GM12878 (cell line): ENCODE results near the gene PIPOX. TPM values are rescaled to one million over a fixed set of nuclear protein-coding genes. Genes with fewer than 3 reads are reported as not detected.

Experiments used
- ATAC-seq: fragments of 200-7000 bp; cut with Tn5 transposase; 3 replicates; pipeline ENCODE4 v1.9.1; 2020; ENCODE audit warnings: mild to moderate bottlenecking, moderate library complexity
- BruUV-seq: library from RNA; stranded (reverse); fragments of 400-500 nt; replicated peaks from 2 replicates; lab custom pipeline; 2021; lab: Mats Ljungman, UMichigan
- CTCF ChIA-PET: fragments of 300-600 bp; sonication (Branson Sonifier 250); formaldehyde crosslinking; extraction: SDS; loops from one replicate; lab custom pipeline; 2021; ENCODE audit warnings: inconsistent platforms; lab: Yijun Ruan, JAX
- POLR2A ChIA-PET: fragments of 350-600 bp; formaldehyde crosslinking; extraction: SDS; loops from one replicate; lab custom pipeline; 2021; ENCODE audit warnings: inconsistent platforms; lab: Charles Lee
- RAD21 ChIA-PET: fragments of 300-600 bp; sonication (Branson Sonifier 250); formaldehyde crosslinking; loops from one replicate; lab custom pipeline; 2023; ENCODE audit warnings: antibody characterized with exemption; ENCODE audit not compliant: unreplicated experiment; lab: Charles Lee
- SMC1A ChIA-PET: fragments of 300-600 bp; sonication (Branson Sonifier 250); formaldehyde crosslinking; loops from one replicate; lab custom pipeline; 2023; ENCODE audit not compliant: unreplicated experiment, uncharacterized antibody; lab: Charles Lee
- DNase-seq: peaks from one replicate; pipeline ENCODE4 v3.0.0-alpha.2; 2011; ENCODE audit warnings: low read depth, low spot score
- FAIRE-seq: peaks from 3 replicates; lab custom pipeline; 2011; peaks lifted over from hg19 to GRCh38; lab: Jason Lieb, UNC
- H2AFZ ChIP-seq: 2 replicates; pipeline ENCODE4 v1.6.0; 2011; ENCODE audit warnings: low read depth, low read length, control low read depth; ENCODE audit not compliant: control insufficient read depth
- H3K27ac ChIP-seq: 2 replicates; pipeline ENCODE4 v1.5.1; 2011; ENCODE audit warnings: control low read depth; ENCODE audit not compliant: control insufficient read depth, insufficient read depth
- H3K27me3 ChIP-seq, 2 experiments: replicated peaks in 1 of 2; 2 replicates each; pipeline versions ENCODE4 v1.6.0 to v1.6.1; 2011; ENCODE audit warnings: low read length in 1 of 2; ENCODE audit not compliant: control insufficient read depth in 2 of 2, insufficient read depth in 2 of 2
- H3K36me3 ChIP-seq, 2 experiments: 2 replicates each; pipeline ENCODE4 v1.5.1; 2011; ENCODE audit warnings: low read length in 1 of 2; ENCODE audit not compliant: control insufficient read depth in 2 of 2, insufficient read depth in 2 of 2
- H3K4me1 ChIP-seq: 2 replicates; pipeline ENCODE4 v1.6.1; 2011; ENCODE audit warnings: mild to moderate bottlenecking, low read length, moderate library complexity, mixed read lengths; ENCODE audit not compliant: control insufficient read depth, insufficient read depth
- H3K4me2 ChIP-seq: 2 replicates; pipeline ENCODE4 v1.6.0; 2011; ENCODE audit warnings: control low read depth; ENCODE audit not compliant: control insufficient read depth, insufficient read depth
- H3K4me3 ChIP-seq: fragments of 200-600 bp; sonication (generic); 2 replicates; pipeline ENCODE4 v1.5.1; 2016
- H3K79me2 ChIP-seq: 2 replicates; pipeline ENCODE4 v1.6.0; 2011; ENCODE audit warnings: low read length; ENCODE audit not compliant: control insufficient read depth, insufficient read depth
- H3K9ac ChIP-seq: 2 replicates; pipeline ENCODE4 v1.8.0; 2011; ENCODE audit warnings: low read length, control low read depth, mixed read lengths; ENCODE audit not compliant: control insufficient read depth, insufficient read depth
- H3K9me3 ChIP-seq: replicated peaks from 3 replicates; pipeline ENCODE4 v1.5.1; 2011; ENCODE audit warnings: mild to moderate bottlenecking, low read length; ENCODE audit not compliant: control insufficient read depth, insufficient read depth
- H4K20me1 ChIP-seq: 2 replicates; pipeline ENCODE4 v1.6.0; 2011; ENCODE audit not compliant: control insufficient read depth, insufficient read depth
- ATF2 ChIP-seq: IDR thresholded peaks from 2 replicates; pipeline ENCODE4 v1.6.1; 2012; ENCODE audit warnings: low read length, inconsistent platforms
- BCL11A ChIP-seq: IDR thresholded peaks from 2 replicates; pipeline ENCODE4 v1.6.1; 2011; ENCODE audit warnings: low read depth, low read length
- CEBPZ ChIP-seq: fragments of 150-350 bp; IDR thresholded peaks from 2 replicates; pipeline ENCODE4 v1.6.1; 2016; ENCODE audit warnings: low read depth, low read length
- CREB1 ChIP-seq: IDR thresholded peaks from 2 replicates; pipeline ENCODE4 v1.6.1; 2012; ENCODE audit warnings: low read depth, mild to moderate bottlenecking, inconsistent platforms
- JUND ChIP-seq: IDR thresholded peaks from 2 replicates; pipeline ENCODE4 v1.6.1; 2012; ENCODE audit warnings: low read depth, mild to moderate bottlenecking, low read length, improper control_type of control experiment, moderate library complexity
- MLLT1 ChIP-seq: fragments of 450-650 bp; IDR thresholded peaks from 2 replicates; pipeline ENCODE4 v1.6.1; 2016; ENCODE audit warnings: mild to moderate bottlenecking
- NBN ChIP-seq: fragments of 450-650 bp; IDR thresholded peaks from 2 replicates; pipeline ENCODE4 v1.6.1; 2016
- NFYB ChIP-seq: IDR thresholded peaks from 2 replicates; pipeline ENCODE4 v1.6.1; 2011; ENCODE audit warnings: low read depth, mild to moderate bottlenecking, low read length, improper control_type of control experiment, moderate library complexity; ENCODE audit not compliant: insufficient read depth
- RUNX3 ChIP-seq: IDR thresholded peaks from 2 replicates; pipeline ENCODE4 v1.6.1; 2012; ENCODE audit warnings: low read length, inconsistent platforms
- WGBS: methylation state at CpG from one replicate; pipeline ENCODE4 v1.1.6; 2016; ENCODE audit warnings: low lambda C conversion rate; ENCODE audit not compliant: insufficient replicate concordance, insufficient coverage; ENCODE audit errors: missing lambda C conversion rate; 5-methylcytosine and 5-hydroxymethylcytosine counted together
- in situ Hi-C: fragments of 300-500 bp; cut with MboI; formaldehyde crosslinking; loops from 9 replicates; pipeline ENCODE4 v1.14.3; 2018; ENCODE audit warnings: mixed read lengths
- intact Hi-C: fragments of 100-400 bp; cut with micrococcal nuclease; formaldehyde crosslinking; loops from one replicate; pipeline ENCODE4 v1.14.2; 2022; ENCODE audit not compliant: unreplicated experiment
- polyA plus RNA-seq, 11 experiments: library from polyadenylated mRNA; depleted of rRNA in 4 of 11; unstranded in 6 of 11; stranded (reverse) in 5 of 11; fragments of >200 nt; fragmentation: Nextera tagmentation in 4 of 11; fragmentation: Illumina TruSeq in 1 of 11; extraction: Ambion mirVana in 4 of 11; extraction: Trizol in 1 of 11; gene quantifications; 1 replicate in 1 of 11; 2 replicates in 10 of 11; pipeline versions ENCODE4 v1.2.1 to v1.2.3, GENCODE V29; 2011 to 2016; ENCODE audit warnings: inconsistent platforms in 2 of 11, missing spikeins in 2 of 11, low read depth in 1 of 11
- total RNA-seq, 4 experiments: library from RNA; depleted of rRNA in 3 of 4; stranded (reverse); fragments of >200 nt in 3 of 4; fragmentation: Illumina TruSeq in 1 of 4; extraction: Trizol in 1 of 4; gene quantifications; 2 replicates each; pipeline versions ENCODE4 v1.2.1 to v1.2.3, GENCODE V29; 2013 to 2021

Gene PIPOX
- total and polyA plus RNA-seq, 10 of the 15 experiments (the other 5 are each of a cell fraction or from before 2014, with no cell fraction given) = 0.22 to 1.4 (median 0.56) TPM; not detected in 1

GRCh38 chr17:29060475-29060874 lies 17.5 kb downstream of the PIPOX start (continued):
- TF ChIP-seq CEBPZ = no peak

GRCh38 chr17:29061036-29061435 lies 18.1 kb downstream of the PIPOX start:
- ChIA-PET SMC1A (interaction anchor here (1.6 kb wide), 1 partner anchor 95 kb away, joined by 4 read pairs; no protein-coding TSS in a partner anchor), CTCF (no interaction called here), RAD21 (no interaction called here), POLR2A (no interaction called here)
- DNase-seq (no peak), ATAC-seq (no peak), FAIRE-seq (no peak)
- Histone ChIP-seq H4K20me1 (no peaks in the 10 kb centered on the region), H3K4me3 (no peak overlapping the region), H3K4me1 (no peaks in the 10 kb centered on the region), H3K9me3 (no peaks in the 10 kb centered on the region), H2AFZ (no peak overlapping the region), H3K27ac (no peak overlapping the region), H3K4me2 (no peak overlapping the region), H3K9ac (no peak overlapping the region), H3K79me2 (no peaks in the 10 kb centered on the region), H3K27me3 (no peaks in the 10 kb centered on the region; a peak in 1 of 4 replicates), H3K36me3 (no peaks in the 10 kb centered on the region)
- intact Hi-C loops = no loop called here
- 34% methylated on average over 8 of the region's 8 CpGs for WGBS
- in situ Hi-C loops = no loop called here
- no peak for TF ChIP-seq ATF2
- no peak for TF ChIP-seq NBN
- TF ChIP-seq CREB1 = no peak
- TF ChIP-seq NFYB = no peak
- no peak for TF ChIP-seq RUNX3
- no peak for TF ChIP-seq JUND
- TF ChIP-seq MLLT1 = peak; percentile 79
- no peak for TF ChIP-seq BCL11A
- no TSS peak for BruUV-seq
